ENCODE measurements around the gene CYS1. TPM values are rescaled to one million over a fixed set of nuclear protein-coding genes. Genes with fewer than 3 reads are reported as not detected.

CYS1 gene
- total and polyA plus RNA-seq, 2 of the 13 experiments (the other 11 are each of a cell fraction or from before 2014, with no cell fraction given): 0.04 TPM; not detected in 1

- TF ChIP-seq ESRRA (CRISPR knock-in tag; IDR thresholded peaks at IDR 0.05; ENCODE audit: low read depth): peak; percentile 30; the same call in 1 of the 2 replicates
- no peak for TF ChIP-seq ZNF17 (CRISPR knock-in tag; IDR thresholded peaks at IDR 0.05)
- TF ChIP-seq GZF1 (CRISPR knock-in tag; IDR thresholded peaks at IDR 0.05): peak; percentile 92
- no peak for TF ChIP-seq DPF2 (CRISPR knock-in tag; IDR thresholded peaks at IDR 0.05; ENCODE audit: borderline replicate concordance, low read depth)
- TF ChIP-seq ZBTB49 (CRISPR knock-in tag; IDR thresholded peaks at IDR 0.05; ENCODE audit: borderline replicate concordance): 0 out of 2 replicates have a peak, but pooled peaks have one; percentile 55
- TF ChIP-seq ZNF235 (CRISPR knock-in tag; IDR thresholded peaks at IDR 0.05; ENCODE audit: borderline replicate concordance): peak; percentile 91
- TF ChIP-seq ZNF615 (CRISPR knock-in tag; IDR thresholded peaks at IDR 0.05; ENCODE audit: borderline replicate concordance): no peak
- TF ChIP-seq KDM4B (CRISPR knock-in tag; IDR thresholded peaks at IDR 0.05): 0 out of 2 replicates have a peak, but pooled peaks have one; percentile 9
- no peak for TF ChIP-seq TBP (CRISPR knock-in tag; IDR thresholded peaks at IDR 0.05)
- TF ChIP-seq PHF21A (CRISPR knock-in tag; IDR thresholded peaks at IDR 0.05): peak; percentile 80
- TF ChIP-seq ZNF224 (CRISPR knock-in tag; IDR thresholded peaks at IDR 0.05): peak; percentile 63
- peak; percentile 98 for TF ChIP-seq JDP2 (CRISPR knock-in tag; IDR thresholded peaks at IDR 0.05; ENCODE audit: borderline replicate concordance)
- no peak for TF ChIP-seq HOMEZ (CRISPR knock-in tag; IDR thresholded peaks at IDR 0.05; ENCODE audit: low read depth)
- peak; percentile 14; the same call in 1 of the 2 replicates for TF ChIP-seq ELF3 (CRISPR knock-in tag; IDR thresholded peaks at IDR 0.05)
- TF ChIP-seq ZNF576 (CRISPR knock-in tag; IDR thresholded peaks at IDR 0.05): peak; percentile 32; the same call in 1 of the 2 replicates
- TF ChIP-seq ZNF136 (CRISPR knock-in tag; IDR thresholded peaks at IDR 0.05; ENCODE audit: low read depth): peak; percentile 87; the same call in 1 of the 2 replicates
- TF ChIP-seq GMEB2 (CRISPR knock-in tag; IDR thresholded peaks at IDR 0.05; ENCODE audit: low read depth): no peak
- 0 out of 2 replicates have a peak, but pooled peaks have one; percentile 15 for TF ChIP-seq BCL6 (CRISPR knock-in tag; IDR thresholded peaks at IDR 0.05)
- 0 out of 2 replicates have a peak, but pooled peaks have one; percentile 16 for TF ChIP-seq ZNF205 (CRISPR knock-in tag; IDR thresholded peaks at IDR 0.05)
- TF ChIP-seq ZNF629 (CRISPR knock-in tag; conservative IDR thresholded peaks at IDR 0.05): peak; percentile 51; the same call in 1 of the 2 replicates
- no peak for TF ChIP-seq SOX5 (CRISPR knock-in tag; IDR thresholded peaks at IDR 0.05; ENCODE audit: borderline replicate concordance)
- no peak for TF ChIP-seq SSRP1 (CRISPR knock-in tag; IDR thresholded peaks at IDR 0.05)
These were observed 42.5 kb upstream of the CYS1 start, which contains the start of gene RRM2 (continued) for GRCh38 chr2:10122500-10123280.

Data from HepG2 (cell line).